HCT116 (cell line): ENCODE results near the gene TNRC18. TPM values are rescaled to one million over a fixed set of nuclear protein-coding genes. Genes with fewer than 3 reads are reported as not detected.

Experiments used
- ATAC-seq: fragments of 200-7000 bp; cut with Tn5 transposase; 2 replicates; pipeline ENCODE4 v1.9.1; 2020; ENCODE audit warnings: mild to moderate bottlenecking, moderate library complexity
- Bru-seq: library from RNA; stranded (reverse); fragments of 400-500 nt; gene quantifications from one replicate; lab custom pipeline; 2021; lab: Mats Ljungman, UMichigan
- BruChase-seq, 2 experiments: library from RNA; stranded (reverse); fragments of 400-500 nt; gene quantifications; one replicate each; lab custom pipeline; 2021; lab: Mats Ljungman, UMichigan
- BruUV-seq: library from RNA; stranded (reverse); fragments of 400-500 nt; replicated peaks from 2 replicates; lab custom pipeline; 2021; lab: Mats Ljungman, UMichigan
- CTCF ChIA-PET: fragments of 300-600 bp; sonication (Branson Sonifier 250); formaldehyde crosslinking; loops from one replicate; lab custom pipeline; 2021; ENCODE audit warnings: antibody characterized with exemption; lab: Charles Lee
- POLR2A ChIA-PET: fragments of 300-600, 350-600 bp; sonication (Branson Sonifier 250); formaldehyde crosslinking; loops from one replicate; lab custom pipeline; 2021; ENCODE audit warnings: antibody characterized with exemption; lab: Charles Lee
- RAD21 ChIA-PET, 2 experiments: fragments of 300-600 bp; sonication (Branson Sonifier 250); formaldehyde crosslinking; loops; one replicate each; lab custom pipeline; 2023; ENCODE audit warnings: low total read pairs in 2 of 2; ENCODE audit not compliant: uncharacterized antibody in 2 of 2, unreplicated experiment in 2 of 2, low non-redundant PET in 1 of 2; lab: Charles Lee
- DNase-seq: peaks from one replicate; pipeline ENCODE4 v3.0.0-alpha.2; 2010; ENCODE audit warnings: low read depth, low spot score
- H2AFZ ChIP-seq: fragments of 200-600 bp; shearing (Covaris generic), sonication (generic); 2 replicates; pipeline ENCODE4 v1.6.1; 2017; ENCODE audit warnings: low read depth, mixed run types, mixed read lengths, antibody characterized with exemption, low read length; ENCODE audit not compliant: poor library complexity, severe bottlenecking
- H3K27ac ChIP-seq: 2 replicates; pipeline ENCODE4 v1.5.1; 2012; ENCODE audit warnings: low read depth, low read length
- H3K27me3 ChIP-seq: fragments of 200-600 bp; sonication (generic); 2 replicates; pipeline ENCODE4 v1.6.1; 2016; ENCODE audit warnings: mixed run types, low read length, mixed read lengths; ENCODE audit not compliant: insufficient read depth
- H3K36me3 ChIP-seq, 2 experiments: fragments of 200-500 bp in 1 of 2; fragments of 200-600 bp in 1 of 2; sonication (Bioruptor generic) in 1 of 2; sonication (generic) in 1 of 2; 2 replicates each; pipeline versions ENCODE4 v1.5.1 to v1.6.1; 2014 to 2016; ENCODE audit warnings: low read length in 2 of 2, inconsistent platforms in 1 of 2, mixed read lengths in 1 of 2, mixed run types in 1 of 2; ENCODE audit not compliant: insufficient read depth in 2 of 2, control insufficient read depth in 1 of 2
- H3K4me1 ChIP-seq, 2 experiments: fragments of 200-600 bp in 1 of 2; sonication (generic) in 1 of 2; 2 replicates each; pipeline versions ENCODE4 v1.5.1 to v1.6.1; 2012 to 2017; ENCODE audit warnings: low read length in 2 of 2, inconsistent platforms in 1 of 2, mild to moderate bottlenecking in 1 of 2, mixed read lengths in 1 of 2, mixed run types in 1 of 2, moderate library complexity in 1 of 2; ENCODE audit not compliant: insufficient read depth in 2 of 2, control insufficient read depth in 1 of 2
- H3K4me2 ChIP-seq: fragments of 200-600 bp; sonication (generic); 2 replicates; pipeline ENCODE4 v1.6.1; 2017; ENCODE audit warnings: mixed run types, low read length, mixed read lengths
- H3K4me3 ChIP-seq, 2 experiments: fragments of 200-600 bp in 1 of 2; sonication (generic) in 1 of 2; replicated peaks in 1 of 2; 2 replicates each; pipeline ENCODE4 v1.5.1; 2011 to 2016; ENCODE audit warnings: low read length in 2 of 2, control low read depth in 1 of 2, low read depth in 1 of 2, mild to moderate bottlenecking in 1 of 2, mixed read lengths in 1 of 2, mixed run types in 1 of 2
- H3K79me2 ChIP-seq: fragments of 200-600 bp; sonication (generic); 2 replicates; pipeline ENCODE4 v1.6.1; 2017; ENCODE audit warnings: mild to moderate bottlenecking, mixed run types, low read length, moderate library complexity, mixed read lengths; ENCODE audit not compliant: insufficient read depth
- H3K9ac ChIP-seq: fragments of 200-600 bp; sonication (generic); 2 replicates; pipeline ENCODE4 v1.6.1; 2016; ENCODE audit warnings: low read length, mixed read lengths
- H3K9me2 ChIP-seq: fragments of 200-600 bp; sonication (generic), shearing (Covaris generic); 2 replicates; pipeline ENCODE4 v1.6.1; 2017; ENCODE audit warnings: mixed run types, mild to moderate bottlenecking, moderate library complexity; ENCODE audit not compliant: insufficient read depth
- H3K9me3 ChIP-seq, 2 experiments: fragments of 200-500 bp in 1 of 2; fragments of 200-600 bp in 1 of 2; sonication (Bioruptor generic) in 1 of 2; sonication (generic) in 1 of 2; 2 replicates each; pipeline ENCODE4 v1.6.1; 2014 to 2017; ENCODE audit warnings: low read length in 2 of 2, mixed read lengths in 2 of 2, inconsistent platforms in 1 of 2, low read depth in 1 of 2, mild to moderate bottlenecking in 1 of 2, mixed run types in 1 of 2, moderate library complexity in 1 of 2; ENCODE audit not compliant: control insufficient read depth in 1 of 2, insufficient read depth in 1 of 2
- H4K20me1 ChIP-seq: fragments of 200-600 bp; sonication (generic), shearing (Covaris generic); 2 replicates; pipeline ENCODE4 v1.6.1; 2017; ENCODE audit warnings: mixed run types, mild to moderate bottlenecking, moderate library complexity; ENCODE audit not compliant: insufficient read depth
- POLR2AphosphoS5 ChIP-seq: IDR thresholded peaks from 2 replicates; pipeline ENCODE4 v1.6.1; 2011; ENCODE audit warnings: mild to moderate bottlenecking, low read depth, low read length, moderate library complexity
- SIN3A ChIP-seq: IDR thresholded peaks from 2 replicates; pipeline ENCODE4 v1.6.1; 2012; ENCODE audit warnings: low read depth
- YY1 ChIP-seq: IDR thresholded peaks from 2 replicates; pipeline ENCODE4 v1.6.1; 2011; ENCODE audit warnings: low read length, low read depth, moderate library complexity, mild to moderate bottlenecking; ENCODE audit not compliant: insufficient replicate concordance; ENCODE audit errors: extremely low read depth
- ZFX ChIP-seq: fragments of 450-650 bp; IDR thresholded peaks from 2 replicates; pipeline ENCODE4 v1.6.1; 2017
- intact Hi-C: fragments of 100-400 bp; cut with micrococcal nuclease; formaldehyde crosslinking; loops from 2 replicates; pipeline ENCODE4 v1.10.0; 2022
- long read RNA-seq: library from polyadenylated mRNA; unstranded; transcript quantifications from one replicate; pipeline ENCODE4 v2.0.0, GENCODE V29; 2021; ENCODE audit not compliant: unreplicated experiment
- polyA plus RNA-seq: library from polyadenylated mRNA; unstranded; fragments of >200 nt; gene quantifications from 2 replicates; pipeline ENCODE4 v1.2.1, GENCODE V29; 2012; ENCODE audit warnings: missing spikeins
- total RNA-seq: library from RNA; stranded (reverse); gene quantifications from one replicate; pipeline ENCODE4 v1.2.1, GENCODE V29; 2021; ENCODE audit not compliant: unreplicated experiment
- TF ChIP-seq, protein P1 (sequence below): IDR thresholded peaks from 2 replicates; pipeline ENCODE4 v1.6.1; 2012; ENCODE audit warnings: low read depth

Gene TNRC18, protein sequence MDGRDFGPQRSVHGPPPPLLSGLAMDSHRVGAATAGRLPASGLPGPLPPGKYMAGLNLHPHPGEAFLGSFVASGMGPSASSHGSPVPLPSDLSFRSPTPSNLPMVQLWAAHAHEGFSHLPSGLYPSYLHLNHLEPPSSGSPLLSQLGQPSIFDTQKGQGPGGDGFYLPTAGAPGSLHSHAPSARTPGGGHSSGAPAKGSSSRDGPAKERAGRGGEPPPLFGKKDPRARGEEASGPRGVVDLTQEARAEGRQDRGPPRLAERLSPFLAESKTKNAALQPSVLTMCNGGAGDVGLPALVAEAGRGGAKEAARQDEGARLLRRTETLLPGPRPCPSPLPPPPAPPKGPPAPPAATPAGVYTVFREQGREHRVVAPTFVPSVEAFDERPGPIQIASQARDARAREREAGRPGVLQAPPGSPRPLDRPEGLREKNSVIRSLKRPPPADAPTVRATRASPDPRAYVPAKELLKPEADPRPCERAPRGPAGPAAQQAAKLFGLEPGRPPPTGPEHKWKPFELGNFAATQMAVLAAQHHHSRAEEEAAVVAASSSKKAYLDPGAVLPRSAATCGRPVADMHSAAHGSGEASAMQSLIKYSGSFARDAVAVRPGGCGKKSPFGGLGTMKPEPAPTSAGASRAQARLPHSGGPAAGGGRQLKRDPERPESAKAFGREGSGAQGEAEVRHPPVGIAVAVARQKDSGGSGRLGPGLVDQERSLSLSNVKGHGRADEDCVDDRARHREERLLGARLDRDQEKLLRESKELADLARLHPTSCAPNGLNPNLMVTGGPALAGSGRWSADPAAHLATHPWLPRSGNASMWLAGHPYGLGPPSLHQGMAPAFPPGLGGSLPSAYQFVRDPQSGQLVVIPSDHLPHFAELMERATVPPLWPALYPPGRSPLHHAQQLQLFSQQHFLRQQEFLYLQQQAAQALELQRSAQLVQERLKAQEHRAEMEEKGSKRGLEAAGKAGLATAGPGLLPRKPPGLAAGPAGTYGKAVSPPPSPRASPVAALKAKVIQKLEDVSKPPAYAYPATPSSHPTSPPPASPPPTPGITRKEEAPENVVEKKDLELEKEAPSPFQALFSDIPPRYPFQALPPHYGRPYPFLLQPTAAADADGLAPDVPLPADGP (N-terminal part only)
- total RNA-seq (101 TPM), Bru-seq, nascent RNA (percentile 84 among the genes with signal in this experiment), BruChase-seq, experiment 1, labeled RNA remaining after a 6-hour chase (percentile 87 among the genes with signal in this experiment), BruChase-seq, experiment 2, labeled RNA remaining after a 2-hour chase (percentile 85 among the genes with signal in this experiment)
- 65.0 and 67.6 TPM in 2 replicates for polyA plus RNA-seq
- long read RNA-seq, partial matches to known transcripts, result 64 of 94 reads
- long read RNA-seq, other reads (novel, unspliced or antisense), result 30 of 94 reads

DNA sequence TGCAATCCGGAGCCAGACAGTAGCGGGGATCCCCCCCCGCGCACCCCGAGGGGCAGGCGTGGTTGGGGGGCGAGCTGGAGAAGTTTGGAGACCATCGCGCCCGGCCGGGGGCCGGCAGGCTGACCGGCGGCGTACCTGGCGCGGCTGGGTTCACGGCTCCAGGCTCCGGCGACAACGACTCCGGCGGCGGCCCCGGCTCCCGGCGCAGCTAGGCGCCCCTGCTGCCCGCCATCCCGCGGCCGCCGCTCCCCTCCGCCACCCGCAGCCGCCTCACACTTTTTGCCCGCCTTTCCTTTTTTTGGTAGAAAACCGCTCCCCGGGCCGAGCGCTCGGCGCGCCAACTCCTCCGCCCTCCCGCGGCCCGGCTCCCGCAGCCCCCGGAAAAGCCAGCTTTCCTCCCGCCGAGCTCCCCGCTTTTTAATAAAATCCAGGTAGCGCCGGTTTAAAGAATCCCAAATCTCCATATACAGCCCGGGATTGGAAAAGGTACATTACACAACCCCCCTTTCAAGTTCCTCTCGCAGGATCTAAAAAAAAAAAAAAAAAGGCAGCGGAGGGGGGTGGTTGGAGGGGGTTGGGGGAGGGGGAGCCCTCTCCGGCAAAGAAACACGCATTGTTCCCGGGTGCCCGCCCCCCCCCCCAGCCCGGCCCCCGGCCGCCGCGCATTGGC, at the start of gene TNRC18:
TSS of gene TNRC18 (minus strand) at position 529 of the 670 bp plus-strand sequence. CDS start 2,588 bp downstream, outside the sequence.
- ChIA-PET POLR2A (interaction anchor here (1.0 to 3.6 kb wide), 2 partner anchors 12 to 27 kb away, joined by 3 to 18 read pairs; no protein-coding TSS in a partner anchor), CTCF (no interaction called here), RAD21 (interaction anchor here (0.6 kb wide), 2 partner anchors 25 to 57 kb away, joined by 3 read pairs; no protein-coding TSS in a partner anchor)
- Histone ChIP-seq H4K20me1 (no peaks in the 10 kb centered on the region), H3K36me3 (no peaks in the 10 kb centered on the region), H3K9me3 (no peaks in the 10 kb centered on the region), H3K4me1 (peaks cover 0 to 41% of the 10 kb centered on the region in 2 experiments; a peak in 3 of 4 replicates), H3K27me3 (no peaks in the 10 kb centered on the region), H3K9ac (peak within 1 kb of the TSS; percentile 98), H3K79me2 (peaks cover 90% of the 10 kb centered on the region), H3K4me2 (peak within 1 kb of the TSS; percentile 98), H3K27ac (peak within 1 kb of the TSS; percentile 100), H3K4me3 (peak within 1 kb of the TSS; percentile 83 to 91), H3K9me2 (no peaks in the 10 kb centered on the region), H2AFZ (no peak within 1 kb of the TSS)
- BruUV-seq, result no TSS peak
- DNase-seq (no peak), ATAC-seq (peak; percentile 19)
- intact Hi-C loops, result no loop called here
- TF ChIP-seq SIN3A (no peak), ZFX (peak; percentile 42; the same call in 1 of the 2 replicates), YY1 (peak; percentile 42), POLR2AphosphoS5 (peak; percentile 76)
- TF ChIP-seq, protein P1, sequence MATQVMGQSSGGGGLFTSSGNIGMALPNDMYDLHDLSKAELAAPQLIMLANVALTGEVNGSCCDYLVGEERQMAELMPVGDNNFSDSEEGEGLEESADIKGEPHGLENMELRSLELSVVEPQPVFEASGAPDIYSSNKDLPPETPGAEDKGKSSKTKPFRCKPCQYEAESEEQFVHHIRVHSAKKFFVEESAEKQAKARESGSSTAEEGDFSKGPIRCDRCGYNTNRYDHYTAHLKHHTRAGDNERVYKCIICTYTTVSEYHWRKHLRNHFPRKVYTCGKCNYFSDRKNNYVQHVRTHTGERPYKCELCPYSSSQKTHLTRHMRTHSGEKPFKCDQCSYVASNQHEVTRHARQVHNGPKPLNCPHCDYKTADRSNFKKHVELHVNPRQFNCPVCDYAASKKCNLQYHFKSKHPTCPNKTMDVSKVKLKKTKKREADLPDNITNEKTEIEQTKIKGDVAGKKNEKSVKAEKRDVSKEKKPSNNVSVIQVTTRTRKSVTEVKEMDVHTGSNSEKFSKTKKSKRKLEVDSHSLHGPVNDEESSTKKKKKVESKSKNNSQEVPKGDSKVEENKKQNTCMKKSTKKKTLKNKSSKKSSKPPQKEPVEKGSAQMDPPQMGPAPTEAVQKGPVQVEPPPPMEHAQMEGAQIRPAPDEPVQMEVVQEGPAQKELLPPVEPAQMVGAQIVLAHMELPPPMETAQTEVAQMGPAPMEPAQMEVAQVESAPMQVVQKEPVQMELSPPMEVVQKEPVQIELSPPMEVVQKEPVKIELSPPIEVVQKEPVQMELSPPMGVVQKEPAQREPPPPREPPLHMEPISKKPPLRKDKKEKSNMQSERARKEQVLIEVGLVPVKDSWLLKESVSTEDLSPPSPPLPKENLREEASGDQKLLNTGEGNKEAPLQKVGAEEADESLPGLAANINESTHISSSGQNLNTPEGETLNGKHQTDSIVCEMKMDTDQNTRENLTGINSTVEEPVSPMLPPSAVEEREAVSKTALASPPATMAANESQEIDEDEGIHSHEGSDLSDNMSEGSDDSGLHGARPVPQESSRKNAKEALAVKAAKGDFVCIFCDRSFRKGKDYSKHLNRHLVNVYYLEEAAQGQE, result no peak
